HG03457 (cell line): Measurements from ENCODE around the gene PRRT2.
"Not testable (repeated sequence)": the region's sequence is repeated elsewhere in the genome, so short reads cannot be mapped to it uniquely, and the experiment has no call there.

Experiments used
- ATAC-seq: cut with Tn5 transposase; IDR thresholded peaks from one replicate; pipeline ENCODE4 v1.9.1; 2021; ENCODE audit warnings: moderate number of reproducible peaks; ENCODE audit not compliant: unreplicated experiment

The PRRT2 gene

DNA sequence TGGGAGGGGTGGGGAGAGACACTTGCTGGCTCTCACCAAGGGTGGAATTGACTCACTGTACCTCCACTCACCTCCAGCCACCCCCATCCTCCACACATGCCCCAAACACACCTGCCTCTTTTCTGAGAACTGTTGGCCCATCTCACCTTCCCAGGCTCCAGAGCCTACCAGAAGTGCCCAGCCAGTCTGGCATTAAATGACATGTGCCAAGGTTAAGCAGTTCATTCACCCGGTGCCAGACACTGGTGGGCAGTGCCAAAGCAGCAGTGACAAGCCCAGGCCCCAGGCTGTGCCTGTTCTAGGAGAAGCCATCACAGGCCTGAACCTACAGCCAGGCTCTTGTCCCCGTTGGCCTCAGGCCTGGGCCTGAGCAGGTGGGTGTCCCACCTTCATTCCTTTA lies 19.5 kb downstream of the PRRT2 start:
- no peak for ATAC-seq

DNA sequence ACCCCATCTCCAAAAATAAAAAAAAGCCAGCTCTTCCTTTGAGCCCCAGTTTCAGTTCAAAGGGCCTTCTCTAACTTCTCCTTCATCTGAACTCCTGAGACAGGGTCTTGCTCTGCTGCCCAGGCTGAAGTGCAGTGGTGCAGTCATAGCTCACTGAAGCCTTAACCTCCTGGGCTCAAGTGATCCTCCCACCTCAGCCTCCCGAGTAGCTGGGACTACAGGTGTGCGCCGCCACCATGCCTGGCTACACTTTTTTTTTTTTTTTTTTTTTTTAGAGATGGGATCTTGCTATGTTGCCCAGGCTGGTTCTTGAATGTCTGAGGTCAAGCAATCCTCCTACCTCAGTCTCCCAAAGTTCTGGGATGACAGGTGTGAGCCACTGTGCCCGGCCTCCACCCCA lies 21.2 kb downstream of the PRRT2 start:
- ATAC-seq = not testable (repeated sequence)

DNA sequence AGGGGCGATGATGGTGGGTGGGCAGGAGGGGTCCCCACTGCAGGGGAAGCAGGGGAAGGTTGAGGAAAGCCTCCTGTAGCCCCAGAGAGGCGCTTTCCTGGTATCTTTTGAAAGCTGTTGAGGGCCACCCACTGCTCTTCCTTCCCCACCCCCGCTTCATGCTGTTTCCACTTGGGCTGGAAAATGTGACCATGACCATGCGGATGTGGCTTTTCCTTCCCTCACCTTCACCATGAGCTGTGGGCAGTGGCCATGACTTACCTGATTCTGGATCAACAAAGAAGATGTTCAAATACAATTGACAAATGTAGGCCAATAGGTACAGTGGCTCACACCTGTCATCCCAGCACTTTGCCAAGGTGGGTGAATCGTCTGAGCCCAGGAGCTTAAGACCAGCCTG lies 22.1 kb downstream of the PRRT2 start:
- no peak for ATAC-seq

DNA sequence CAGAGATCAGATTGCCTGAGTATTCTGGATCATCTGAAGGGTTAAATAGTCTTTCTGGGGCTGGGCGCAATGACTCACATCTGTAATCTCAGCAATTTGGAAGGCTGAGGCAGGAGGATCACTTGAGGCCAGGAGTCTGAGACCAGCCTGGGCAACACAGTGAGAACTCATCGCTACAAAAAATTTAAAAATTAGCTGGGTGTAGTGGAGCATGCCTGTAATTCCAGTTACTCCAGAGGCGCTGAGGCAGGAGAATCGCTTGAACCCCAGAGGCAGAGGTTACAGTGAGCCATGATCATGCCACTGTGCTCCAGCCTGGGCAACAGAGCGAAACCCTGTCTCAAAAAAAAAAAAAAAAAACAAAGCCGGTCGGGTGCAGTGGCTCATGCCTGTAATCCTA lies 23.9 kb downstream of the PRRT2 start:
- no peak for ATAC-seq

DNA sequence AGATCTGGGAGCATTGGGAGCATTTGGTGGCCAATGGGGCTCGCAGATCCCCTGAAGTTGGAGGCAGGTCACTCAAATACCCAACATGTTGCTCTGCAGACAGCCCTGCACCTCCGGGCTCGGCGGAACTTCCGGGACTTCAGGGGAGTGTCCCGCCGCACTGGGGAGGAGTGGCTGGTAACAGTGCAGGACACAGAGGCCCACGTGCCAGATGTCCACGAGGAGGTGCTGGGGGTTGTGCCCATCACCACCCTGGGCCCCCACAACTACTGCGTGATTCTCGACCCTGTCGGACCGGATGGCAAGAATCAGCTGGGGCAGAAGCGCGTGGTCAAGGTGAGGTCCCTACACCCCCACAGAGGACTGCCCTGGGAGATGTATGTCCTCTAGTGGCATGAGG lies 24.6 kb downstream of the PRRT2 start:
- ATAC-seq = no peak

DNA sequence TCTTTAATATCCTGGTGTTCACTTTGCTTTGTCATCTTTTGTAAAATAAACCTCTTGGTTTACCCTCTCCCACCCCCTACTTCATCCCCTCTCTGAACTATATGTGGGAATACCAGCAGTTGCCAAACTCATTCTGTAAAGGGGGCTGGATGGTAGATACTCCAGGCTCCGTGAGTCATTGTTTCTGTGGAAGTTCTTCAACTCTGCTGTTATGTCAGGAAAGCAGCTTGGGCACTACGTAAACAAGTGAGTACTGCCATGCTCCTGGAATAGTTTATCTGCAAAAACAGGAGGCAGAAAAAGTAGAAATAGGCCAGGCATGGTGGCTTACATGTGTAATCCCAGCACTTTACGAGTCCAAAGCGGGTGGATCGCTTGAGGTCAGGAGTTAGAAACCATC lies 25.8 kb downstream of the PRRT2 start:
- ATAC-seq = no peak

DNA sequence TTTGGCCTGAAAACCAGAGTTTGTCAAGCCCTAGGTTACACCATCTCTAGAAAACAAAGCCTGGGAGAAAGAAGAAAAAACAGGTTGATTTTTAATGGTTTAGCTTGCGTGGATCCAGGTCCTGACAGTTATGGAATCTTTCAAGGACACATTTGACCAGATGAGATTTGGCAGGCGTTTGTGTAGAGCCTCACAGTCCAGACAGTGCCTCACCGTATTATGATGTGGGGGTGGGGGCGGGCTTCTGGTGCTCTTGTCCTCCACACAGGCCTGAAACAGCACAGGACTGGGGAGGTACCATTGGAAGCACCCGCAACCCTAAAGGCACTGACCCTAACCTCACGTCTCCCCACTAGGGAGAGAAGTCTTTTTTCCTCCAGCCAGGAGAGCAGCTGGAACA lies 27.8 kb downstream of the PRRT2 start:
- ATAC-seq = no peak

DNA sequence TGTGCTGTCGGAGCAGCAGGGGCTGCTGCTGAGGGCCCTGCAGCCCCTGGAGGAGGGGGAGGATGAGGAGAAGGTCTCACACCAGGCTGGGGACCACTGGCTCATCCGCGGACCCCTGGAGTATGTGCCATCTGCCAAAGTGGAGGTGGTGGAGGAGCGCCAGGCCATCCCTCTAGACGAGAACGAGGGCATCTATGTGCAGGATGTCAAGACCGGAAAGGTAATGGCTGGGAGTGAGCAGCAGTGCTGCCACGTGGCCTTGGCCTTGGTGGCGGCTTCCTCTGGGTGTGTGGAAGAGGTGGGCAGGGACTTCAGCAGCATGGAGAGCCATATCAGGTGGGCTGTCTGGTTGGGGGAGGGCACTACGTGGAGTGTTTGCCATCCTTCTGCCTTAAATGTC lies 28.2 kb downstream of the PRRT2 start:
- no peak for ATAC-seq

DNA sequence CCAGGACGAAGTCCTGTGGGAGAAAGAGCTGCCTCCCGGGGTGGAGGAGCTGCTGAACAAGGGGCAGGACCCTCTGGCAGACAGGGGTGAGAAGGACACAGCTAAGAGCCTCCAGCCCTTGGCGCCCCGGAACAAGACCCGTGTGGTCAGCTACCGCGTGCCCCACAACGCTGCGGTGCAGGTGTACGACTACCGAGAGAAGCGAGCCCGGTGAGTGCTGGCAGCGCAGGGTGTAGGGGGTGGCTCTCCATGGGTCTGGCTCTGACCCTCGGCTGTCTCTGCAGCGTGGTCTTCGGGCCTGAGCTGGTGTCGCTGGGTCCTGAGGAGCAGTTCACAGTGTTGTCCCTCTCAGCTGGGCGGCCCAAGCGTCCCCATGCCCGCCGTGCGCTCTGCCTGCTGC lies 29.6 kb downstream of the PRRT2 start:
- no peak for ATAC-seq

DNA sequence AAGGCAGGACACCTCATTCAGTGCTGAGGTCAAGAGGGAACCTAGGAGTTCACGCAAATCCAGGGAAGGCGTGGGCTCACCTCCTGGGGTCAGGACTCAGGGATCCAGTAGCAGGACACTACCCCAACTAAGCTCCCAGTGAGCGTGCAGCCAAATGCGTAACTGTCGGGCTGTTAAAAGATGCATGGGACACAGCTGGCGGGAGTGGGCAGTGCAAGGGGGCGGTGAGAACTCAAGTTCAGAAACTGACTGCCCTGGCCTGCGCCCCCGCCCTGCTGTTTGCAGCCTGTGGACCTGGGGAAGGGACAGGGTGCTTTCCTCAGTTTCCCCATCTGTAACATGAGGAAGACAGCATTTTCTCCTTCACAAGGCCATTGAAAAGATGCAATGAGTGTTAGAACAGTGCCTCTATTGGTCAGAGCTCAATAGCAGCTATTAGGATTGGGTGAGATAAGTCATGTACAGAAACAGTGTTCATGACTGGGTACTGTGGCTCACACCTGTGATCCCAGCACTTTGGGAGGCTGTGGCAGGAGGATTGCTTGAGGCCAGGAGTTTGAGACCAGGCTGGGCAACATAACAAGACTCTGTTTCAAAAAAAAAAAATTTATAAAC lies 30.8 kb downstream of the PRRT2 start:
- no peak for ATAC-seq

DNA sequence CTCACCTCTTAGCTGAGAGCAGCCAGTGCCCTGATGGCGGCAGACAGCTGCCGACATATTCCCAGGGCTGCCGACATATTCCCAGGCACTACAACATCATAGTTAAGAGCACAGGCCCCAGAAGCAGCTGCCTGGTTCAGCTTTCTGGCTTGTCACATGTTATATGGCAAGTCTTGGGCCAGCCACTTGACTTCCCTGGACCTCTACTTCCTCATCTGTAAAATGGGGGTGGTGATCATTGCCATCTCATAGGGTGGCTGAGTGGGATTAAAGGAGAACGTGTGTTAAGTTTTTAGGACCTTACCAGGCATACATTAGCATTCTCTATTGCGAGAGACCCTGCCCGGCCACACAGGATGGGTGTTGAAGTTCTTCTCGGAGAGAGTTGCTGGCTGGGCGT lies 31.9 kb downstream of the PRRT2 start:
- no peak for ATAC-seq

DNA sequence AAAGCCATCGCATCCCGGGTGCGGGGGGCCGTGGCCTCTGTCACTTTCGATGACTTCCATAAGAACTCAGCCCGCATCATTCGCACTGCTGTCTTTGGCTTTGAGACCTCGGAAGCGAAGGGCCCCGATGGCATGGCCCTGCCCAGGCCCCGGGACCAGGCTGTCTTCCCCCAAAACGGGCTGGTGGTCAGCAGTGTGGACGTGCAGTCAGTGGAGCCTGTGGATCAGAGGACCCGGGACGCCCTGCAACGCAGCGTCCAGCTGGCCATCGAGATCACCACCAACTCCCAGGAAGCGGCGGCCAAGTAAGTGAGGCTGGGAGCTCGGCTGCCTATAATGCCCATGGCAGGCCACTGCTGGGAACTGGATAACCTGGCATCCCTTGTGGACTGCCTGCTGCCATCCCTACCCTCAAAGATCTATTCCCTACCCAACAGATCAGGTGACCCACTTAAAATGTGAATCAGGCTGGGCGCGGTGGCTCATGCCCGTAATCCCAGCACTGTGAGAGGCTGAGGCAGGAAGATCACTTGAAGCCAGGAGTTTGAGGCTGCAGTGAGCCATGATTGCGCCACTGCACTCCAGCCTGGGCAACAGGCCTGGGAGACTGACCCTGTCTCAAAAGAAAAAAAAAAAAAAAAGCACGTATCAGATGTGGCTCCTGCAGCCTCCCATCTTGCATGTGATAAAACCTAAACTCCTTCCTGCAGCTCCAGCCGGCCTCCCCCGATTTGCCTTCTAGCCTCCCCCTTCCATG lies 32.8 kb downstream of the PRRT2 start:
- no peak for ATAC-seq

DNA sequence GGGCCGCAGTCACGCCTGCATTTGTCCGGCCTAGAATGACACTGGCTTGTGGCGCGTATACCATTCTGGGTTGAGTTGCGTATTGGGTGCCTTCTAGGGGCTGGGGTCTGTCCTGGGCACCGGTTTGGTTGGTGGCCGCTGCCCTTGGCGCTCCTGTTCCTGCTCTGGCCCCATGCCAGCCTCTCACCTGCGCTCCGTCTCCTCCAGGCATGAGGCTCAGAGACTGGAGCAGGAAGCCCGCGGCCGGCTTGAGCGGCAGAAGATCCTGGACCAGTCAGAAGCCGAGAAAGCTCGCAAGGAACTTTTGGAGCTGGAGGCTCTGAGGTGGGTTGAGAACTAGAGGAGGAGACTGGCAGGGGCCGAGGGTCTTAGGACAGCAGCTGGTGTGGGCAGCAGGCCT lies 33.7 kb downstream of the PRRT2 start:
- ATAC-seq = no peak

DNA sequence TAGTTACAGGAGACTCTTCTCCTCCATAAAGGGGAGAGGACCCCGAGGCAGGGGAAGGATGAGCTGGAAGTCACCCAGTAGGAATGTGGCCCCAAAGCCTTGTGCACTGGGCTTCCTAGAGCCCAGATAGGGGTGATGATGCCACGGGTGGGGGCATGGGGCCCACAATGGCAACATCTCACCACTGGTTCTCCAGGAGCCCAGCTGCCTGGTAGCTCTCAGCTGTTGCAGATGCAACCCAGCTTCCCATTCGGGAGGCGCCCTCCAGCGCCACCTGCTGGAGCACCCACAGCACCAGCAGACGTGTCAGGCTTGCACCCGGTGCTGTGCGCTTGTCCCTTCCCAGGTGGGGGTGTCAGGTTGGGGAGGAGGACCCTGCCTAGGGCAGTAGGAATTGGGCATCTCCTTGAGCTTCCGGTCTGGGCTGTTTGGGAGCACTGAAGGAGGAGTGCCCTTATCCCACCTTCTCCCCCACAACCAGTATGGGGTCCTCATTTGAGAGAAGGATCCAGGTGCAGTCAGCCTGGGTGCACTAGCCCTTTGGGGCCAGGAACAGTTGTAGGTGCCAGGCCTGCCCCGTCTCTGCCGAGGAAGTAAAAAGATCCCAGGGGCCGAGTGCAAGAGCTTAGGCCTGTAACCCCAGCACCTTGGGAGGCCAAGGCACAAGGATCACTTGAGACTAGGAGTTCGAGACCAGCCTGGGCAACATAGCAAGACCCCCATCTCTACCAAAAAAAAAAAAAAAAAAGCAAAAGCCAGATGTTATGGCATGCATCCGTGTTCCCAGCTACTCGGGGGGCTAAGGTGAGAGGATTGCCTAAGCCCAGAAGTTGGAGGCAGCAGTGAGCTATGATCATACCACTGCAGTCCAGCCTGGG lies 36.7 kb downstream of the PRRT2 start:
- no peak for ATAC-seq

DNA sequence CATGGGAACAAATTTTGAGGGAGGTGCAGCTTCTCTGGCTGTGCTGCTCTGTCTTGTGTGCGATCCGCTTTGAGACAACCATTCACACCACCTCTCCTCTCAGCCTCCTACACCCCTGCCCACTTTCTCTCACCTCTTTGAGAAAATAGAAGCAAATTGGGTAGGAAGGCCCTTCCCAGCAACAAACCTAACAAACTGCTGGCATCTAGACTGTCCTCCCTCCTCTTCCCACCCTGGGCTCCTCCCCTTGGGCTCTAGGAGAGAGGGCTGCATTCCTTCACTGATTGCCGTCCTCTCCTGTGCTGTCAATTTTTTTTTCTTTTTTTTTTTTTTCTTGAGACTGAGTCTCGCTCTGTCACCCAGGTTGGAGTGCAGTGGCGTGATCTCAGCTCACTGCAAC lies 37.5 kb downstream of the PRRT2 start:
- ATAC-seq = no peak

DNA sequence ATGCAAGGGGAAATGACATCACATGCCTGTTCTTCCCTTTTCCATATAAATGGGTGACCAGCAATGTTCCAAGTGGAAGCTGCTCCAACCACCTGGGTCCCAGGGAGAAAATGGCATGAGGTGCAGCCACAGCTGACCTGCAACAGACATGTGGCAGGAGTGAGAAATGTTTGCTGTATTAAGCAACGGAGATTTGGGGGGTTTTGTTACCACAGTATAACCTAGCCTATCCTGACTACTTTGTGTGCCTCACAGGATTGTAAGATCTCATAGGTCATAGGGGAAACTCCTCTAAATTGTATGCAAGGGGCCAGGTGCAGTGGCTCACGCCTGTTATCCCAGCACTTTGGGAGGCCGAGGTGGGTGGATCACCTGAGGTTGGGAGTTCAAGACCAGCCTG lies 39.0 kb downstream of the PRRT2 start:
- ATAC-seq = no peak

DNA sequence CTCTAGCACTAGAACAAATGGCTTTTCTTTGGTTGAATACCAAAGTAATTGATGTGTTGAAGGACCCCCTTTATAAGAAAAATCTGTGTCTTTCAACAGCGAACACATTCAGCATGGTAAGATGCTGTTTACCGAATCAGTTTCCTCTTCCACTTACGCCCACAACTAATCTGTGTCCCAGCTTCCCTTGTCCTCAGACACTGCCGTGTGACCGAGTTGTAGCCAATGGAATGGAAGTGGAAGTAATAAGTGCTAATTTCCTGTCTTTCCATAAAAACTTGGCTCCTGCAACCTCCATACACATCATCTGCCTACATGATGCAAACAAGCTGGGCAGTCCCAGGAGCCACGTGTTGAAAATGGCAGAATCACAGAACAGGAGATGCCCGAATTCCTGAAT lies 40.7 kb downstream of the PRRT2 start:
- ATAC-seq = no peak

DNA sequence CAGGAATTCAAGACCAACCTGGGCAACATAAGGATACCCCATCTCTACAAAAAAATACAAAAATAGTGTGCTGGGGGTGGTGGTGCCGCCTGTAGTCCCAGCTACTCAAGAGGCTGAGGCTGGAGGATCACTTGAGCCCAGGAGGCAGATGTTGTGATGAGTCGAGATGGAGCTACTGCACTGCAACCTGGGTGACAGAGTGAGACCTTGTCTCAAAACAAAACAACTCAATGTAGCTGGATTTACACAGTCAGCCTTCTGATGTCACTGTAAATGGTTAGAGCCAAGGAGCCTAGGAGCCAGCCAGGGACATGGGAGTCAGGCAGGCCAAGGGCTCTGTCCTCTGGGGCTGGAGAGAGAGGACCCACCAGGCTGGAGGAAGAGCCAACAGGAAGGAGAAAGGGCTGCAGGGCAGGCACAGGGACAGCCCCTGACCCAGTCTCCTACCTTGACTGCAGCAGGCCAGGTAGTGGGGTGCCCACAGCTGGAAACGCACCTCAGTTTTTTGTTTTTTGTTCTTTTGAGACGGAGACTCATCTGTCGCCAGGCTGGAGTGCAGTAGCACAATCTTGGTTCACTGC lies 42.6 kb downstream of the PRRT2 start:
- no peak for ATAC-seq

DNA sequence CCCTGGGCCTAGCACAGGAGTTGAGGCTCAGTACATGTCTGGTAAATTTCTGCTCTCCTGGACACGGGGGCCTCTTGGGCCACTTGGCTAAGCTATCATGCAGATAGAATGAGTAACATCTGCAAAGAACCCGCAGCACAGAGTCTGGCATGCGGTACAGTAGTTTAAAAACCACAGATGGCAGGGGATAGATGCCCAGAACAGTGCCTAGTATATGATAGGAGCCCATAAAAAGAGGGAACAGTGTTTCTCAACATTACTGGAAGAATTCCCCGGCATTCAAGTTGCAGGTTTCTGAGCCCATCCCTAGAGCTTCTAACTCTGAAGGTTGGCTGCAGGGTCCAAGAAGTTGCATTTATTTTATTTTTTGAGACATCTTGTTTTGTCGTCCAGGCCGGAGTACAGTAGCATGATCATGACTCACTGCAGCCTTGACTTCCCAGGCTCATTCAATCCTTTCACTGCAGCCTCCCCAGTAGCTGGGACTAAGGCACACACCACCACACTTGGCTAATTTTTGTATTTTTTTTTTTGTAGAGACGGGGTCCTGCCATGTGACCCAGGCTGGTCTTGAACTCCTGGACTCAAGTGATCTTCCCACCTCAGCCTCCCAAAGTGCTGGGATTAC lies 45.3 kb downstream of the PRRT2 start:
- ATAC-seq = no peak

DNA sequence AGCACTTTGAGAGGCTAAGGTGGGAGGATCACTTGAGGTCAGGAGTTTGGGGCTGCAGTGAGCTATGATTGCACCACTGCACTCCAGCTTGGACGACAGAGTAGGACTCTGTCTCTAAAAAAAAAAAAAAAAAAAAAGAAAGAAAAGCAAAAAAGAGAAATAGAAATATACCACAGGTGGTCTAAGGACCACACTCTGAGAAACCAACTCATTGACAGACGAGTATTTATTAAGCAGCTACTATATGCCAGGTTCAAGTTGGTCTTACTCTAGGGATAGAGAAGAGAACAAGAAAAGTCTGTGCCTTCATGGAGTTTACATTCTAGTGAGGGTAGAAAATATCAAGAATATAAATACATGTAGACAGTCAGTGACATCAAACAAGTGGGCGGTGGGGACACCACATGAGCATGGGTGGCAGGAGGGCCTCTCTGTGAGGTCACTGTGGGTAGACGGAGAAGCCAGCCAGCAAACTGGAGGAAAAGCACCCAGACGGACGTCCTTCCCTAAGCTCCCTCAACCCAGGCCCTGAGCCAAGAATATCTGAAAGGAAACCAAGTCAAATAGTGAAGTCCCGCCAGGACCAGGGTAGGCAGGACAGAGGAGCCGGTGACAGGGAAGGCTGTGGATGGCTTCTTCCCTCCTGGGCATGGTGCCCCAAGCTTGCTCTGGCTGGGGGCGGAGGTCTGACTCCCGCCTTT lies 46.3 kb downstream of the PRRT2 start:
- no peak for ATAC-seq

DNA sequence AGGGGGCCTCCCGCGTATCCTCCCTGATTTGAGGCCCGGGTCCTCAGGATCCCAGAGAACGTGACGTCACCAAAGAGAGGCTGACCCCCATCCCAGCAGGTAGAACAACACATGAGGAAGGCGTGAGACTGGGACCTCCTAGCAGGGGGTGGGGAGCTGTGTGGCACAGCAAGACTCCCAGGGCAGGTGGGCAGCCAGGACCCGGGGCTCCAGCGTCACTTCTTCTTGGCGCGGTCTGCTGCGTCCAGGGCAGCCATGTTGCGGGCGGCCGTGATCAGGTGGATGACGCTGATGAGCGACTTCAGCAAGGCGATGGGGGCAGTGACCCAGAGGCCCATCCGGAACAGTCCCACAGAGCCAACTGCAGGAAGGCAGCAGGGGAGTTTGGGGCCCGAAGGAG lies 47.0 kb downstream of the PRRT2 start:
- no peak for ATAC-seq
